H1 (cell line): ENCODE measurements around the gene SCAMP2. TPM values are rescaled to one million over a fixed set of nuclear protein-coding genes. Genes with fewer than 3 reads are reported as not detected.

Experiments used
- CTCF ChIA-PET: fragments of 300-600 bp; sonication (Branson Sonifier 250); formaldehyde crosslinking; loops from one replicate; lab custom pipeline; 2021; ENCODE audit not compliant: partially characterized antibody; lab: Charles Lee
- POLR2A ChIA-PET: fragments of 300-600 bp; sonication (Branson Sonifier 250); formaldehyde crosslinking; loops from one replicate; lab custom pipeline; 2021; ENCODE audit warnings: inconsistent platforms; ENCODE audit not compliant: partially characterized antibody; lab: Charles Lee
- DNase-seq, 2 experiments: peaks; one replicate each; pipeline versions ENCODE4 v3.0.0 to v3.0.0-alpha.2; 2010 to 2022; ENCODE audit warnings: low spot score in 2 of 2, low read depth in 1 of 2, mixed read lengths in 1 of 2
- FAIRE-seq: peaks from 2 replicates; lab custom pipeline; 2011; peaks lifted over from hg19 to GRCh38; lab: Jason Lieb, UNC
- H2AFZ ChIP-seq: 2 replicates; pipeline ENCODE4 v1.8.1; 2012; ENCODE audit warnings: low read length, inconsistent platforms
- H2AK5ac ChIP-seq: 2 replicates; pipeline ENCODE4 v1.6.1; 2013; ENCODE audit warnings: low read depth, low read length
- H2BK120ac ChIP-seq: replicated peaks from 2 replicates; pipeline ENCODE3; 2013; ENCODE audit warnings: low read depth, low read length, inconsistent platforms
- H2BK12ac ChIP-seq: 2 replicates; pipeline ENCODE4 v1.6.1; 2013; ENCODE audit warnings: low read depth, low read length
- H2BK15ac ChIP-seq: 2 replicates; pipeline ENCODE4 v1.6.1; 2013; ENCODE audit warnings: low read length
- H2BK20ac ChIP-seq: 2 replicates; pipeline ENCODE4 v1.6.1; 2013; ENCODE audit warnings: low read length
- H2BK5ac ChIP-seq: 2 replicates; pipeline ENCODE4 v1.6.1; 2013; ENCODE audit warnings: low read depth, low read length
- H3K14ac ChIP-seq: 2 replicates; pipeline ENCODE4 v1.6.1; 2013; ENCODE audit warnings: inconsistent platforms; ENCODE audit not compliant: insufficient read length
- H3K18ac ChIP-seq: 2 replicates; pipeline ENCODE4 v1.6.1; 2013; ENCODE audit warnings: low read length; ENCODE audit errors: extremely low read depth
- H3K23ac ChIP-seq: 2 replicates; pipeline ENCODE4 v1.6.1; 2013; ENCODE audit warnings: inconsistent platforms; ENCODE audit not compliant: insufficient read length
- H3K23me2 ChIP-seq: 2 replicates; pipeline ENCODE4 v1.6.1; 2013; ENCODE audit warnings: low read depth, low read length
- H3K27ac ChIP-seq: 2 replicates; pipeline ENCODE4 v1.6.1; 2011; ENCODE audit warnings: low read depth, low read length, inconsistent platforms
- H3K27me3 ChIP-seq, 4 experiments: replicated peaks in 1 of 4; 1 replicate in 1 of 4; 2 replicates in 3 of 4; pipeline versions ENCODE4 v1.6.1 to v1.8.1; 2011 to 2013; ENCODE audit warnings: low read length in 3 of 4, mild to moderate bottlenecking in 3 of 4, inconsistent platforms in 2 of 4, mixed read lengths in 2 of 4, moderate library complexity in 1 of 4; ENCODE audit not compliant: control insufficient read depth in 3 of 4, insufficient read depth in 3 of 4; ENCODE audit errors: extremely low read depth in 1 of 4
- H3K36me3 ChIP-seq, 4 experiments: 2 replicates each; pipeline versions ENCODE4 v1.6.1 to v1.8.1; 2011 to 2013; ENCODE audit warnings: mild to moderate bottlenecking in 4 of 4, low read length in 3 of 4, moderate library complexity in 2 of 4, control low read depth in 1 of 4, inconsistent platforms in 1 of 4; ENCODE audit not compliant: insufficient read depth in 4 of 4, control insufficient read depth in 2 of 4
- H3K4ac ChIP-seq: replicated peaks from 2 replicates; pipeline ENCODE3; 2013; ENCODE audit warnings: low read length, low read depth, mixed read lengths, inconsistent platforms; ENCODE audit not compliant: insufficient read length
- H3K4me1 ChIP-seq, 4 experiments: replicated peaks in 1 of 4; 1 replicate in 1 of 4; 2 replicates in 3 of 4; pipeline versions ENCODE4 v1.6.1 to v1.8.1; 2011 to 2013; ENCODE audit warnings: low read length in 3 of 4, inconsistent platforms in 2 of 4, mixed read lengths in 1 of 4; ENCODE audit not compliant: insufficient read depth in 4 of 4, control insufficient read depth in 3 of 4
- H3K4me2 ChIP-seq, 2 experiments: 2 replicates each; pipeline versions ENCODE4 v1.6.1 to v1.8.1; 2011 to 2013; ENCODE audit warnings: low read depth in 2 of 2, low read length in 2 of 2, control low read depth in 1 of 2, inconsistent platforms in 1 of 2, mild to moderate bottlenecking in 1 of 2; ENCODE audit not compliant: insufficient read depth in 1 of 2
- H3K4me3 ChIP-seq, 4 experiments: fragments of 200-600, 300-600 bp in 1 of 4; sonication (generic), shearing (Covaris generic), sonication (Bioruptor Twin) in 1 of 4; 2 replicates each; pipeline versions ENCODE4 v1.5.1 to v1.8.1; 2011 to 2016; ENCODE audit warnings: low read length in 4 of 4, low read depth in 3 of 4, control low read depth in 2 of 4, inconsistent platforms in 2 of 4, mild to moderate bottlenecking in 2 of 4, mixed read lengths in 1 of 4, moderate library complexity in 1 of 4; ENCODE audit not compliant: insufficient read depth in 2 of 4; ENCODE audit errors: extremely low read depth in 1 of 4
- H3K56ac ChIP-seq: replicated peaks from 2 replicates; pipeline ENCODE3; 2013; ENCODE audit warnings: low read depth, mild to moderate bottlenecking, mixed read lengths, low read length, inconsistent platforms; ENCODE audit not compliant: insufficient read length
- H3K79me1 ChIP-seq: 2 replicates; pipeline ENCODE4 v1.6.1; 2013; ENCODE audit warnings: low read depth, low read length, control low read depth
- H3K79me2 ChIP-seq, 2 experiments: 2 replicates each; pipeline versions ENCODE4 v1.6.1 to v1.8.1; 2012 to 2013; ENCODE audit warnings: low read length in 2 of 2, mild to moderate bottlenecking in 2 of 2, inconsistent platforms in 1 of 2; ENCODE audit not compliant: insufficient read depth in 2 of 2, control insufficient read depth in 1 of 2
- H3K9ac ChIP-seq, 4 experiments: replicated peaks in 1 of 4; 1 replicate in 1 of 4; 2 replicates in 3 of 4; pipeline versions ENCODE4 v1.6.1 to v1.8.1; 2011 to 2013; ENCODE audit warnings: low read depth in 3 of 4, low read length in 3 of 4, control low read depth in 2 of 4, mild to moderate bottlenecking in 2 of 4, moderate library complexity in 2 of 4, inconsistent platforms in 1 of 4; ENCODE audit errors: extremely low read depth in 1 of 4
- H3K9me3 ChIP-seq, 2 experiments: 2 replicates each; pipeline versions ENCODE4 v1.6.1 to v1.8.1; 2012 to 2013; ENCODE audit warnings: mild to moderate bottlenecking in 2 of 2, moderate library complexity in 2 of 2, control low read depth in 1 of 2, inconsistent platforms in 1 of 2, low read depth in 1 of 2, low read length in 1 of 2, mixed read lengths in 1 of 2; ENCODE audit not compliant: insufficient read depth in 2 of 2
- H4K20me1 ChIP-seq, 2 experiments: replicated peaks in 1 of 2; 2 replicates each; pipeline versions ENCODE3 to v1.8.1; 2011 to 2013; ENCODE audit warnings: inconsistent platforms in 2 of 2, low read length in 2 of 2, mild to moderate bottlenecking in 1 of 2; ENCODE audit not compliant: insufficient read depth in 2 of 2, control insufficient read depth in 1 of 2
- H4K5ac ChIP-seq: 2 replicates; pipeline ENCODE4 v1.6.1; 2013; ENCODE audit warnings: low read length, low read depth, mixed read lengths, inconsistent platforms; ENCODE audit not compliant: insufficient read length
- H4K8ac ChIP-seq: 2 replicates; pipeline ENCODE4 v1.8.0; 2013; ENCODE audit warnings: mild to moderate bottlenecking, moderate library complexity, low read length, inconsistent platforms; ENCODE audit not compliant: insufficient read depth; ENCODE audit errors: extremely low read depth
- H4K91ac ChIP-seq: replicated peaks from 2 replicates; pipeline ENCODE3; 2013; ENCODE audit warnings: low read length, mixed read lengths, inconsistent platforms; ENCODE audit not compliant: insufficient read length
- CBX8 ChIP-seq: fragments of 300-800, 300-1000 bp; sonication (generic); IDR thresholded peaks from 2 replicates; pipeline ENCODE4 v1.7.1; 2016; ENCODE audit warnings: low read depth, low read length, borderline replicate concordance
- CEBPB ChIP-seq: IDR thresholded peaks from 2 replicates; pipeline ENCODE4 v1.6.1; 2012; ENCODE audit warnings: low read depth, low read length
- CHD1 ChIP-seq: IDR thresholded peaks from 2 replicates; pipeline ENCODE4 v1.6.1; 2012; ENCODE audit warnings: low read depth, low read length, improper control_type of control experiment
- CHD2 ChIP-seq: IDR thresholded peaks from 2 replicates; pipeline ENCODE4 v1.6.1; 2012; ENCODE audit warnings: low read length, improper control_type of control experiment
- NANOG ChIP-seq: IDR thresholded peaks from 2 replicates; pipeline ENCODE4 v1.6.1; 2011; ENCODE audit warnings: low read length, low read depth, mild to moderate bottlenecking, inconsistent platforms; ENCODE audit not compliant: insufficient read depth, poor library complexity, severe bottlenecking
- POLR2A ChIP-seq, 2 experiments: IDR thresholded peaks; 1 replicate in 1 of 2; 2 replicates in 1 of 2; pipeline ENCODE4 v1.6.1; 2011; ENCODE audit warnings: low read depth in 2 of 2, low read length in 2 of 2, mild to moderate bottlenecking in 2 of 2; ENCODE audit errors: control extremely low read depth in 1 of 2
- RFX5 ChIP-seq: IDR thresholded peaks from 2 replicates; pipeline ENCODE4 v1.6.1; 2011; ENCODE audit warnings: low read depth, low read length, improper control_type of control experiment, borderline replicate concordance
- SIN3A ChIP-seq, 2 experiments: IDR thresholded peaks in 1 of 2; conservative IDR thresholded peaks in 1 of 2; 2 replicates each; pipeline ENCODE4 v1.6.1; 2011 to 2012; ENCODE audit warnings: low read length in 2 of 2, improper control_type of control experiment in 1 of 2, low read depth in 1 of 2, mild to moderate bottlenecking in 1 of 2
- SIX5 ChIP-seq: IDR thresholded peaks from 2 replicates; pipeline ENCODE4 v1.6.1; 2011; ENCODE audit warnings: mild to moderate bottlenecking, low read depth, low read length
- SP1 ChIP-seq: IDR thresholded peaks from 2 replicates; pipeline ENCODE4 v1.6.1; 2011; ENCODE audit warnings: low read depth, low read length
- TBP ChIP-seq: IDR thresholded peaks from 2 replicates; pipeline ENCODE4 v1.6.1; 2011; ENCODE audit warnings: low read depth, low read length, improper control_type of control experiment
- TCF12 ChIP-seq: IDR thresholded peaks from 2 replicates; pipeline ENCODE4 v1.6.1; 2011; ENCODE audit warnings: low read depth, mild to moderate bottlenecking, low read length
- USF2 ChIP-seq: IDR thresholded peaks from 2 replicates; pipeline ENCODE4 v1.6.1; 2011; ENCODE audit warnings: low read length, improper control_type of control experiment
- WGBS, 2 experiments: shearing (Covaris generic) in 1 of 2; methylation state at CpG; one replicate each; pipeline versions ENCODE4 v1.1.6 to v1.1.7; 2013 to 2015; ENCODE audit warnings: low lambda C conversion rate in 2 of 2, mixed read lengths in 2 of 2, inconsistent platforms in 1 of 2, low coverage in 1 of 2, missing lambda C conversion rate in 1 of 2; ENCODE audit not compliant: insufficient replicate concordance in 2 of 2, insufficient coverage in 1 of 2, insufficient read length in 1 of 2; ENCODE audit errors: extremely low coverage in 1 of 2, missing lambda C conversion rate in 1 of 2; 5-methylcytosine and 5-hydroxymethylcytosine counted together
- polyA plus RNA-seq, 7 experiments: library from polyadenylated mRNA; depleted of rRNA in 3 of 7; stranded (reverse) in 5 of 7; unstranded in 2 of 7; fragments of >200 nt in 5 of 7; fragments of 200-250 nt in 2 of 7; gene quantifications; 1 replicate in 5 of 7; 2 replicates in 1 of 7; 4 replicates in 1 of 7; pipeline versions ENCODE4 v1.2.1 to v1.2.3, GENCODE V29; 2011 to 2013; ENCODE audit warnings: missing spikeins in 2 of 7, mixed read lengths in 2 of 7
- total RNA-seq: library from RNA; stranded (reverse); fragmentation: NEBNext Ultra II Directional; extraction: Animal tissue kit (Norgen Biotek cat#: 25700); gene quantifications from 2 replicates; pipeline ENCODE4 v1.2.1, GENCODE V29; 2021

Gene SCAMP2
- total and polyA plus RNA-seq, 2 of the 8 experiments (the other 6 are each of a cell fraction or from before 2014, with no cell fraction given): 41.7 to 131 TPM

- CTCF ChIA-PET: interaction anchor here (0.8 to 1.5 kb wide), 4 partner anchors 12 to 42 kb away, joined by 3 to 7 read pairs (median 3); no protein-coding TSS in a partner anchor
- Histone ChIP-seq H4K20me1 (peaks cover 3 to 11% of the 10 kb centered on the region in 2 experiments), H2BK120ac (no peak overlapping the region), H3K9ac (no peak overlapping the region), H4K8ac (no peak overlapping the region), H3K4me2 (no peak overlapping the region), H3K4me1 (no peaks in the 10 kb centered on the region; a peak in 1 of 7 replicates), H3K14ac (no peak overlapping the region), H3K36me3 (no peaks in the 10 kb centered on the region), H3K4me3 (no peak overlapping the region), H2BK5ac (no peak overlapping the region), H4K91ac (no peak overlapping the region), H3K27me3 (no peaks in the 10 kb centered on the region), H3K79me1 (peaks cover 9% of the 10 kb centered on the region; the same call in 1 of the 2 replicates), H2BK12ac (no peak overlapping the region), H3K18ac (no peak overlapping the region), H3K23me2 (peaks cover 2% of the 10 kb centered on the region; the same call in 1 of the 2 replicates), H2AFZ (no peak overlapping the region), H2BK20ac (no peak overlapping the region), H3K56ac (no peak overlapping the region), H3K23ac (no peak overlapping the region), H3K27ac (no peak overlapping the region), H3K9me3 (no peaks in the 10 kb centered on the region), H3K79me2 (peaks cover 0 to 55% of the 10 kb centered on the region in 2 experiments; a peak in 2 of 4 replicates), H2AK5ac (no peak overlapping the region), H4K5ac (no peak overlapping the region), H2BK15ac (no peak overlapping the region), H3K4ac (no peak overlapping the region)
- no peak for DNase-seq
- FAIRE-seq: no peak
- 94% methylated on average over 6 of the region's 6 CpGs; no CpG with 5 or more reads in 1 of the 2 experiments for WGBS, 2 experiments
- POLR2A ChIA-PET: interaction anchor here (1.1 to 1.8 kb wide), 2 partner anchors 26 to 70 kb away, joined by 3 to 4 read pairs; partner anchors contain the start of gene COX5A
- TF ChIP-seq CEBPB (no peak), SIN3A (conservative IDR thresholded peaks at IDR 0.05 in 1 of 2, IDR thresholded peaks at IDR 0.05 in 1 of 2; ENCODE audit: low read depth in 1 of 2, low read length in 2 of 2) (no peak), CHD2 (no peak), CHD1 (no peak), SIX5 (no peak), CBX8 (no peak), SP1 (no peak), TBP (no peak), NANOG (no peak), POLR2A (IDR thresholded peaks at IDR 0.05; ENCODE audit: control extremely low read depth in 1 of 2, low read depth in 2 of 2, low read length in 2 of 2) (no peak), RFX5 (no peak), USF2 (no peak), TCF12 (no peak)
Measured at GRCh38 chr15:74868059-74868458, 5.1 kb downstream of the SCAMP2 start.
